ENCODE data around the gene AP3B1.

The AP3B1 gene

DNA sequence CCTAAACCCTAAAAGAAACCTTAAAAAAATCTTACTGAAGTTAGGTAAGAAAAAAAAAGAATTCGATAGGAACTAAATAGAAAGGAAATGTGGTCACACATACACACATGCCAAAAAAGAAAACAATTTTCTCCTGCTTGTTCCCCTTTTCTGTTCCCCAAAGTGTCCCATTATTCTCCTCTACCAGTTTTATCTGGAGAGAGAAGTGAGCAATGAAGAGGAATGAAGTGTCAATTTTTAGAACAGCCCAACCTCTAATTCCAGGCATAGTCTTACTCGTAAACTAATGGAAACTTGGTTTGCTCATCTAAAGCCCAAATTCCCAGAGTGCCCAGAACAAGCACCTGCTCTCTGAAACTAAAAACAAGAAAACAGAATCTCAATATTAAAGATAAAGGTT is 26.1 kb downstream of the AP3B1 start:
- TF ChIP-seq, protein P1, sequence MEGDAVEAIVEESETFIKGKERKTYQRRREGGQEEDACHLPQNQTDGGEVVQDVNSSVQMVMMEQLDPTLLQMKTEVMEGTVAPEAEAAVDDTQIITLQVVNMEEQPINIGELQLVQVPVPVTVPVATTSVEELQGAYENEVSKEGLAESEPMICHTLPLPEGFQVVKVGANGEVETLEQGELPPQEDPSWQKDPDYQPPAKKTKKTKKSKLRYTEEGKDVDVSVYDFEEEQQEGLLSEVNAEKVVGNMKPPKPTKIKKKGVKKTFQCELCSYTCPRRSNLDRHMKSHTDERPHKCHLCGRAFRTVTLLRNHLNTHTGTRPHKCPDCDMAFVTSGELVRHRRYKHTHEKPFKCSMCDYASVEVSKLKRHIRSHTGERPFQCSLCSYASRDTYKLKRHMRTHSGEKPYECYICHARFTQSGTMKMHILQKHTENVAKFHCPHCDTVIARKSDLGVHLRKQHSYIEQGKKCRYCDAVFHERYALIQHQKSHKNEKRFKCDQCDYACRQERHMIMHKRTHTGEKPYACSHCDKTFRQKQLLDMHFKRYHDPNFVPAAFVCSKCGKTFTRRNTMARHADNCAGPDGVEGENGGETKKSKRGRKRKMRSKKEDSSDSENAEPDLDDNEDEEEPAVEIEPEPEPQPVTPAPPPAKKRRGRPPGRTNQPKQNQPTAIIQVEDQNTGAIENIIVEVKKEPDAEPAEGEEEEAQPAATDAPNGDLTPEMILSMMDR (IDR thresholded peaks at IDR 0.05; ENCODE audit: insufficient read depth, low read length, missing control alignments): no peak
- ChIA-PET CTCF (interaction anchor here (0.9 to 1.6 kb wide), 11 partner anchors 8 to 708 kb away, joined by 3 to 6 read pairs (median 3); no protein-coding TSS in a partner anchor), POLR2A (no interaction called here)
- H3K4me3 ChIP-seq (ENCODE audit: low read depth, low read length): no peak overlapping the region
- DNase-seq (ENCODE audit: low read depth, low spot score): no peak

GRCh38 chr5:78265163-78265562 is 29.3 kb downstream of the AP3B1 start:
- ChIA-PET CTCF (interaction anchor here (0.7 to 1.2 kb wide), 2 partner anchors 9 to 31 kb away, joined by 3 read pairs; no protein-coding TSS in a partner anchor), POLR2A (no interaction called here)
- TF ChIP-seq, protein P1 (IDR thresholded peaks at IDR 0.05; ENCODE audit: insufficient read depth, low read length, missing control alignments): no peak
- H3K4me3 ChIP-seq (ENCODE audit: low read depth, low read length): no peak overlapping the region
- no peak for DNase-seq (ENCODE audit: low read depth, low spot score)

GRCh38 chr5:78264600-78264999 is 29.9 kb downstream of the AP3B1 start:
- no peak for DNase-seq (ENCODE audit: low read depth, low spot score)
- POLR2A ChIA-PET: no interaction called here
- H3K4me3 ChIP-seq (ENCODE audit: low read depth, low read length): no peak overlapping the region
- TF ChIP-seq, protein P1 (IDR thresholded peaks at IDR 0.05; ENCODE audit: insufficient read depth, low read length, missing control alignments): no peak
- CTCF ChIA-PET: no interaction called here

- no peak for DNase-seq (ENCODE audit: low read depth, low spot score)
- no peak overlapping the region for H3K4me3 ChIP-seq (ENCODE audit: low read depth, low read length)
- ChIA-PET CTCF (interaction anchor here (1.1 kb wide), 1 partner anchor 8 kb away, joined by 4 read pairs; no protein-coding TSS in a partner anchor), POLR2A (no interaction called here)
- TF ChIP-seq, protein P1 (IDR thresholded peaks at IDR 0.05; ENCODE audit: insufficient read depth, low read length, missing control alignments): no peak
Measured at GRCh38 chr5:78260771-78261170, 33.7 kb downstream of the AP3B1 start.

DNA sequence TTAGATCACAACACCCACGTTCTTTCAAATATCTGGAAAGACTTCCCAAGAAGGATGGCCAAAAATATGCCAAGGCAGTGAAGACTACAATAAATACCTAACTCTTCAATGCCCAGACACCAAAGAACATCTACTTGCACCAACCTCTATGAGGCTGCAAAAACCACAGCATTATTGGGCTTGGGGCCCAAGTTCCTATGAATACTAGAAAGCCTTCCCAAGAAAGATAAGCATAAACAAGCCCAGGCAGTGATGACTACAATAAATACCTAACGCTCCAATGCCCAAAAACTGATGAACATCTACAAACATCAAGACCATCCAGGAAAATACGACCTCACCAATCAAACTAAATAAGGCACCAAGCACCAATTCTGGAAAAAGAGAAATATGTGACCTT is 41.3 kb downstream of the AP3B1 start:
- CTCF ChIA-PET: interaction anchor here (1.6 kb wide), 1 partner anchor 14 kb away, joined by 5 read pairs; no protein-coding TSS in a partner anchor
- POLR2A ChIA-PET: no interaction called here
- DNase-seq (ENCODE audit: low read depth, low spot score): no peak

GRCh38 chr5:78252715-78253114 is 41.8 kb downstream of the AP3B1 start:
- no peak overlapping the region for H3K4me3 ChIP-seq (ENCODE audit: low read depth, low read length)
- DNase-seq (ENCODE audit: low read depth, low spot score): no peak
- TF ChIP-seq, protein P1 (IDR thresholded peaks at IDR 0.05; ENCODE audit: insufficient read depth, low read length, missing control alignments): no peak
- ChIA-PET POLR2A (no interaction called here), CTCF (interaction anchor here (1.6 kb wide), 1 partner anchor 15 kb away, joined by 5 read pairs; no protein-coding TSS in a partner anchor)

More for the DNA sequence above, 41.3 kb downstream of the AP3B1 start:
- TF ChIP-seq, protein P1 (IDR thresholded peaks at IDR 0.05; ENCODE audit: insufficient read depth, low read length, missing control alignments): no peak
- H3K4me3 ChIP-seq (ENCODE audit: low read depth, low read length): no peak overlapping the region
